RCC 7860 (cell line): ENCODE measurements around the gene PTPRK.

ENCODE experiments used
- DNase-seq: peaks from one replicate; pipeline ENCODE4 v3.0.0-alpha.2; 2015; ENCODE audit warnings: low spot score
- FAIRE-seq: peaks from 2 replicates; lab custom pipeline; 2012; peaks lifted over from hg19 to GRCh38; lab: Jason Lieb, UNC

The PTPRK gene

GRCh38 chr6:128516514-128516898 lies 3.9 kb downstream of the PTPRK start:
- peak; percentile 58 for DNase-seq
- FAIRE-seq: peak; percentile 64

GRCh38 chr6:128515550-128516513 lies 4.6 kb downstream of the PTPRK start:
- DNase-seq: no peak
- peak; percentile 60 for FAIRE-seq

DNA sequence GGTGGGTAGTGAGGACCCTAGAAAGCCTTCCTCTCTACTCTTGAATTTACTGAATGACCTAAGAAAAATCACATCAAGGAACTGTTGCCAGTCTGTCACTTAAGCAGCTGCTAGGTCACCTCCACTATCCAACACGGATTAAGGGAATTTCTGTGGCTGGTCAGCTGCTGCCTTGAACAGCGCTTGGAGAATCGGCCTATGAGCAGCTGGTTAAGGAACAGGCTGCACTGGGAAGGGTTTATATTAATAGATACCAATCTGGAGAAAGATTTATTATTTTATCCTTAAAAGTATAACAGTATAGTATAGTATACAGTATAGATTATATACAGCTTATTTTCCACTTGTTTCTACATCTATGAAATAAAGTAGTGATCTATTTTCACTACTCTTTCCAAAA lies 6.5 kb downstream of the PTPRK start:
- DNase-seq: no peak

GRCh38 chr6:128512296-128512695 lies 8.1 kb downstream of the PTPRK start:
- no peak for DNase-seq
- no peak for FAIRE-seq

More for the DNA sequence above, 6.5 kb downstream of the PTPRK start:
- FAIRE-seq: no peak

- DNase-seq (peak; percentile 76), FAIRE-seq (peak; percentile 95)
These were observed 8.9 kb downstream of the PTPRK start for GRCh38 chr6:128511506-128511905.

DNA sequence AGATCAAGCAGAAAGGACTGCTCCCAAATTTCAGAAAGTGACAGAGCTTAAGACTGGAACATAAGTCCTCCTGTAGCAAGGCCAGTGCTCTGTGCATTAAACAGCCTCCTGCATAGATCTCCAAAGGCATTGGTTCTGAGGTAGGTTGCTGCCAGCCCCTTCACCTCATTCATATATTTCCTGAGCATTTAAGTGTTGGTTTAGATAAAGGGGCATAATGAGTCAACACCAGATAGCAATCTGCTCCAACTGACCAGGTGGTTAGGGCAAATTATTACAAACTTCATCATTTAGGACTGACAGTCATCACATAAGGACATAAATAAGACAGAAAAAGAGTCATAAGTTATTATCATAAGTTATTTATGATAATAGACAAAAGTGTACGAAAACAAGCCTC lies 10.7 kb downstream of the PTPRK start:
- no peak for DNase-seq
- no peak for FAIRE-seq

DNA sequence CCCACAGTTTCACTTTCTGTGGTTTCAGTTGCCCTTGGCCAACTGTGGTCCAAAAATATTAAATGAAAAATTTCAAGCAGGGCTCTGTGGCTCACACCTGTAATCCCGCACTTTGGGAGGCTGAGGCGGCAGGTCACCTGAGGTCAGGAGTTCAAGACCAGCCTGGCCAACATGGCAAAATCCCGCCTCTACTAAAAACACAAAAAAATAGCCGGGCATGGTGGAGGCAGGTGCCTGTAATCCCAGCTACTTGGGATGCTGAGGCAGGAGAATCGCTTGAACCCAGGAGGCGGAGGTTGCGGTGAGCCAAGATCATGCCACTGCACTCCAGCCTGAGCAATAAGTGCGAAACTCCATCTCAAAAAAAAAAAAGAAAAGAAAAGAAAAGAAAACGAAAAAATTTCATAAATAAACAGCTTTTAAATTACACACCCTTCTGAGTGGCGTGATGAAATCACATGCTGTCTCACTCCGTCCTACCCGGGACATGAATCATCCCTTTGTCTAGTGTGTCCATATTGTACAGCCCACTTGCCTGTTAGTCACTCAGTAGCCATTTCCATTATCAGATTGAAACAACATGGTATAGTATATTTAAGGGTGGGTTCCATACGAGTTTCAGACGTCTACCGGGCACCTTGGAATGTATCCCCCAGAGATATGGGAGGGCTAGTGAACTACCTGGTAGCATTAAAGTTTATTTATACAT lies 11.7 kb downstream of the PTPRK start:
- DNase-seq: peak; percentile 83
- peak; percentile 91 for FAIRE-seq

- DNase-seq (peak; percentile 73), FAIRE-seq (peak; percentile 90)
These were observed 12.8 kb downstream of the PTPRK start for GRCh38 chr6:128507337-128508310.

DNA sequence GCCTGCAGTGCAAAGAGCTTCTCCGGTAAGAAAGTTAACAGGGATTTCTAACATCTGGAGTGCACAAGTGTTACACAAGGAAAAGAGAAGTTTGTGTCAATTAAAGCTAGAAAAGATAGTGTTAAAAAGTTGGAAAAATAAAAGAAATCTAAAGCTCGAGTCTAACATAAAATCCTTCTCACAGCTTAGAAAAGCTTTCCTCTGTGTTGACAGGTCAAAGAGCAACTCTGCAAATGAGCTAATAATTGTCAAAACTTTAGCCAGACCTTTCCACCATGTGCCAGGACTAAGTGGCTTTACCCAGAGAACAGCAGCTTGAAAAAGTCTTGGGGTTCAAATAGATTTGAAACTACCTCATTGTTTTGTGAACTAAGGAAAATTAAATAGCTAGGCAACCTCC lies 14.8 kb downstream of the PTPRK start:
- no peak for DNase-seq
- FAIRE-seq: peak; percentile 62

GRCh38 chr6:128504003-128504654 lies 16.3 kb downstream of the PTPRK start:
- FAIRE-seq: no peak
- no peak for DNase-seq

- FAIRE-seq (no peak), DNase-seq (no peak)
These were observed 19.4 kb downstream of the PTPRK start for GRCh38 chr6:128500749-128501600.

- DNase-seq (no peak), FAIRE-seq (no peak)
These were observed 20.4 kb downstream of the PTPRK start for GRCh38 chr6:128500014-128500413.

DNA sequence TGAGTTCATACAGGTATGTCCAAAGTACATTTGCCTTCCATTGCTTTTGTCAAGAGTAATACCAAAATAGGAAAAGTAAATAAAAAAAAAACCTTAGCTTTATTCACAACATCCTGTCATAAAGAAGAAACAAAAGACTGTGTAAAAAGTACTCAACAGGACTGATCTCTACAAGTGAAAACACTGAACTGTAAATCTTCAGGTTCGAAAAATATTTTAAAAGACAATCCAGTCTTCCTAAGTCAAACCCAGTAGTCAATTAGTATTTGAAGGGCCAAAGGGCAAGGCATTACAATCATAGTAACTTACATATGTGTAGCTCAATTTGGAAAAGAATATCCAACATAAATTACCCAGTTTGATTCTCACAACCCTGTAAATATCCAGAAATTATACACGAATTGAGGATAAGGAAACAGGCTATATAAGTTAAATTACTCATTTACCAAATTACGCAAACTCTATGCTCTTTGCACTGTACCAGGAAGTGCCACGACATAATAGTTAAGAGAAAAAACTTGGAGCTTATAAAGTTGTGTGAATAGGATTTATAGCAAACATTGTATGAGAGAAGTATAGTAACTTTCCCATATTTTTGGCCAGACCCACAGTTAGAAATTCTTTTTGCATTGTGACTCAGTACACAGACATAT lies 21.2 kb downstream of the PTPRK start:
- FAIRE-seq (peak; percentile 48), DNase-seq (no peak)

DNA sequence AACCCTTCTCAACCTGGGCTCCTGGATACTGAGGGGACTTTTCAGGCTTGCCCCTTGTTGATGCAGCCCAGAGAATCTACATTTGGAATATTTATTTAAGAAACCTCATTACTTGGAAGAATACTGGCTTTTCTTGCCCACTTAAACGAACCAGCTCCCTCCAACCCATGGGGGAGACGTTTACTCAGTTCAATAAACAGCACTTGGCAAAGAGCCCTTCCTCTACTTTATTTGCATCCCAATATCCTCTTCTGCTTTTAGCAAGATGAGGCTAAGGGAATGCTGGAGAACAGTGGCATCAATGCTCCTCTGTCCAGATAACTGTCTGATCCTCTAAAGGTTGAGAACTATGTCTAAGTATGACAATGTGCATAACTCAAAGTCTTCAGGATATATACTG lies 22.2 kb downstream of the PTPRK start:
- FAIRE-seq (no peak), DNase-seq (no peak)

GRCh38 chr6:128495536-128496333 lies 24.7 kb downstream of the PTPRK start:
- FAIRE-seq: no peak
- no peak for DNase-seq

- FAIRE-seq (no peak), DNase-seq (no peak)
These were observed 26.0 kb downstream of the PTPRK start for GRCh38 chr6:128494440-128494839.

DNA sequence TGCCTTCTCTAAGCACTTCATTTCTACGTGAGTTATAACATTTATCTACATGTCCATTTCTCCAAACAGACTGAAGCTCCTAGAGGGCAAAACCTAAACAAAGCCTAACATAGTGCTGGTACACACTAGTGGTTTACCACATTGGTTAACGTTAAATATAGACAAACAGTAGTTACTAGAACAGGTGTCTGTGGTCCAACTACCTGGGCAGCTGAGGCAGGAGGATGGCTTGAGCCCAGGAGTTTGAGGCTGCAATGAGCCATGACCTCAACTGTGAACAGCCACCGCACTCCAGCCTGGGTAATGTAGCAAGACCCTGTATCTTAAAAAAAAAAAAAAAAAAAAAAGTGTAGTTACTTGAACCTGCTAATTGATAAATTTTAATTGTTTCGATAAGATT lies 26.5 kb downstream of the PTPRK start:
- DNase-seq: no peak
- FAIRE-seq: no peak

- FAIRE-seq: no peak
These were observed 28.0 kb downstream of the PTPRK start for GRCh38 chr6:128492386-128492785.

More at GRCh38 chr6:128492386-128492785, 28.0 kb downstream of the PTPRK start:
- no peak for DNase-seq
